Right lobe of liver (tissue), 6 donors: ENCODE results near the gene CARMIL1. TPM values are rescaled to one million over a fixed set of nuclear protein-coding genes. Genes with fewer than 3 reads are reported as not detected.

Experiments
- ATAC-seq, 4 donors: fragments of 200-7000 bp; cut with Tn5 transposase; one replicate each; pipeline ENCODE4 v1.9.1; 2020; ENCODE audit warnings: mild to moderate bottlenecking in 4 of 4, moderate library complexity in 4 of 4
- DNase-seq, 3 donors: peaks; one replicate each; pipeline ENCODE4 v3.0.0-alpha.2; 2020
- H3K27ac ChIP-seq, 3 donors: fragments of 200-600 bp; one replicate each; pipeline ENCODE4 v1.8.0; 2022
- H3K27me3 ChIP-seq, 2 donors: fragments of 200-600 bp; one replicate each; pipeline ENCODE4 v1.8.0; 2022
- H3K36me3 ChIP-seq, 4 donors: fragments of 200-600 bp; sonication (generic) in 1 of 4; one replicate each; pipeline versions ENCODE4 v1.5.1 to v1.8.0; 2017 to 2022; ENCODE audit warnings: control low read depth in 1 of 4
- H3K4me1 ChIP-seq, 4 donors: fragments of 200-600 bp; sonication (generic) in 1 of 4; one replicate each; pipeline versions ENCODE4 v1.5.1 to v1.8.0; 2017 to 2022; ENCODE audit warnings: control low read depth in 1 of 4
- H3K4me3 ChIP-seq, 3 donors: fragments of 200-600 bp; one replicate each; pipeline ENCODE4 v1.8.0; 2022
- H3K9me3 ChIP-seq, 4 donors: fragments of 200-600 bp; sonication (generic) in 1 of 4; one replicate each; pipeline versions ENCODE4 v1.5.1 to v1.8.0; 2017 to 2022; ENCODE audit warnings: control low read depth in 1 of 4
- CTCF ChIP-seq, 4 donors: fragments of 200-600 bp in 3 of 4; fragments of 450-650 bp in 1 of 4; IDR thresholded peaks; one replicate each; pipeline versions ENCODE4 v1.5.1 to v1.8.0; 2016 to 2022; ENCODE audit warnings: antibody characterized with exemption in 4 of 4, mild to moderate bottlenecking in 2 of 4
- POLR2A ChIP-seq: fragments of 450-650 bp; IDR thresholded peaks from one replicate; pipeline ENCODE4 v1.6.1; 2017; ENCODE audit warnings: antibody characterized with exemption, mild to moderate bottlenecking
- WGBS: methylation state at CpG from one replicate; pipeline ENCODE4 v1.1.6; 2018; ENCODE audit warnings: low coverage, low lambda C conversion rate; ENCODE audit not compliant: insufficient coverage; ENCODE audit errors: missing lambda C conversion rate; 5-methylcytosine and 5-hydroxymethylcytosine counted together
- intact Hi-C, 2 donors: fragments of 100-400 bp; cut with DNase I; formaldehyde crosslinking; loops; one replicate each; pipeline versions ENCODE4 v1.11.2 to v1.14.1; 2022
- total RNA-seq, 6 experiments: library from RNA; depleted of rRNA in 2 of 6; stranded (reverse); fragments of >200 nt in 2 of 6; fragmentation: NEBNext Ultra II Directional in 3 of 6; extraction: Animal tissue kit (Norgen Biotek cat#: 25700) in 3 of 6; gene quantifications; one replicate each; pipeline versions ENCODE4 v1.1.0 to v1.2.4, GENCODE V29; 2016 to 2023
- donor health status: DM: no; HTN: yes; CAD: no.
- donor health status: DM: no; HTN: no; CAD: no.
- donor health status: DM: no; HTN: no; CAD: no.
- donor health status: DM: no; HTN: yes; CAD: no.
- donor health status: DM: no; HTN: yes; CAD: no.

The CARMIL1 gene
- total RNA-seq, 6 experiments from 2014 or later, result 3.3 to 8.6 (median 4.6) TPM

GRCh38 chr6:25237579-25237978 is 41.6 kb upstream of the CARMIL1 start:
- DNase-seq (no peak), ATAC-seq (no peak)
- Histone ChIP-seq H3K4me1 (no peaks in the 10 kb centered on the region), H3K36me3 (no peaks in the 10 kb centered on the region), H3K27ac (no peak overlapping the region), H3K9me3 (no peaks in the 10 kb centered on the region), H3K27me3 (no peaks in the 10 kb centered on the region), H3K4me3 (no peak overlapping the region)
- no peak for TF ChIP-seq POLR2A
- TF ChIP-seq CTCF (IDR thresholded peaks at IDR 0.05), result no peak
- intact Hi-C loops, result no loop called here
- 91% methylated on average over 3 of the region's 3 CpGs for WGBS

- intact Hi-C loops, result no loop called here
- Histone ChIP-seq H3K36me3 (no peaks in the 10 kb centered on the region), H3K4me3 (no peak overlapping the region), H3K9me3 (no peaks in the 10 kb centered on the region), H3K4me1 (no peaks in the 10 kb centered on the region), H3K27me3 (no peaks in the 10 kb centered on the region), H3K27ac (no peak overlapping the region)
- TF ChIP-seq CTCF (IDR thresholded peaks at IDR 0.05) (no peak), POLR2A (no peak)
- DNase-seq (no peak), ATAC-seq (no peak)
These were observed 40.1 kb upstream of the CARMIL1 start for GRCh38 chr6:25239059-25239458.

DNA sequence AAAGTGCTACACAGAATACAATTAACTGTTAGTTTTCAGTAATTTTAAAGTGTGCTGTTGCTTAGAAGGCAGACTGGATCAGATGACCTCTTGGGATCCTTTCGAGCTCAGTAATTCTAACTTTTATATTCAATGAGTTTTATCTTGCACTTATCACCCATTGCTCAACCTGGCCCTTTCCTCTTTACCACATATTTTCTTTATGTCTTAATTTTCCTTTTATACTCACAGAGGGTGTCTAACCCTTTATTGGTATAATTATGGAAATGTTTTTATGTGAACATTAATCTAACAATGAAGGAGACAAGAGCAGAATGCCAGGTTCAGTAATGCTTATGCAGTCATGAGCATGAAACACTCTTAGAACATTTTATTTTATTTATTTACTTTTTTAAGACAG is 39.7 kb upstream of the CARMIL1 start:
- Histone ChIP-seq H3K27me3 (no peaks in the 10 kb centered on the region), H3K4me3 (no peak overlapping the region), H3K36me3 (no peaks in the 10 kb centered on the region), H3K4me1 (no peaks in the 10 kb centered on the region), H3K27ac (no peak overlapping the region), H3K9me3 (no peaks in the 10 kb centered on the region)
- intact Hi-C loops, result no loop called here
- DNase-seq, result no peak
- ATAC-seq, result no peak
- no peak for TF ChIP-seq CTCF (IDR thresholded peaks at IDR 0.05)
- TF ChIP-seq POLR2A, result no peak
- WGBS, result 53% methylated on average over 1 of the region's 1 CpG

- Histone ChIP-seq H3K27ac (no peak overlapping the region), H3K4me1 (no peaks in the 10 kb centered on the region), H3K4me3 (no peak overlapping the region), H3K9me3 (no peaks in the 10 kb centered on the region), H3K36me3 (no peaks in the 10 kb centered on the region), H3K27me3 (no peaks in the 10 kb centered on the region)
- ATAC-seq (no peak), DNase-seq (no peak)
- intact Hi-C loops, result no loop called here
- WGBS, result 93% methylated on average over 1 of the region's 2 CpGs
- TF ChIP-seq POLR2A (no peak), CTCF (IDR thresholded peaks at IDR 0.05) (no peak)
These were observed 36.6 kb upstream of the CARMIL1 start for GRCh38 chr6:25242567-25242966.

GRCh38 chr6:25244865-25245264 is 34.3 kb upstream of the CARMIL1 start:
- TF ChIP-seq POLR2A (no peak), CTCF (IDR thresholded peaks at IDR 0.05) (no peak)
- H3K4me3 ChIP-seq, result no peak overlapping the region
- H3K4me1 ChIP-seq, result no peaks in the 10 kb centered on the region
- ATAC-seq, result no peak
- intact Hi-C loops, result no loop called here
- no peaks in the 10 kb centered on the region for H3K27me3 ChIP-seq
- no peak for DNase-seq
- no peak overlapping the region for H3K27ac ChIP-seq
- no peaks in the 10 kb centered on the region for H3K36me3 ChIP-seq
- H3K9me3 ChIP-seq, result no peaks in the 10 kb centered on the region
